OCI-LY3 (cell line): Measurements from ENCODE around the gene DAB1.

Experiments
- H2AFZ ChIP-seq: fragments of 200-600, 300-600 bp; shearing (Covaris generic); 2 replicates; pipeline ENCODE4 v1.6.0; 2014; ENCODE audit warnings: antibody characterized with exemption, low read depth, low read length
- H3K27ac ChIP-seq: fragments of 200-600, 300-600 bp; sonication (generic); 2 replicates; pipeline ENCODE4 v1.5.1; 2014; ENCODE audit warnings: mild to moderate bottlenecking, low read length, moderate library complexity, mixed read lengths
- H3K27me3 ChIP-seq: fragments of 200-600, 300-600 bp; sonication (generic); 2 replicates; pipeline ENCODE4 v1.6.1; 2014; ENCODE audit warnings: low read depth, low read length, mixed read lengths
- H3K36me3 ChIP-seq: fragments of 200-600, 300-600 bp; sonication (generic); replicated peaks from 2 replicates; pipeline ENCODE3; 2014; ENCODE audit warnings: low read depth, low read length, mixed read lengths
- H3K4me1 ChIP-seq: fragments of 300-600, 200-600 bp; sonication (generic); 2 replicates; pipeline ENCODE4 v1.6.1; 2014; ENCODE audit warnings: low read length, mixed read lengths
- H3K4me2 ChIP-seq: fragments of 200-600, 300-600 bp; sonication (generic); 2 replicates; pipeline ENCODE4 v1.6.1; 2014; ENCODE audit warnings: low read length, mixed read lengths
- H3K4me3 ChIP-seq: fragments of 300-600, 200-600 bp; sonication (generic); 2 replicates; pipeline ENCODE4 v1.5.1; 2014; ENCODE audit warnings: antibody characterized with exemption, mild to moderate bottlenecking, low read length, moderate library complexity
- H3K79me2 ChIP-seq: fragments of 300-600, 200-600 bp; shearing (Covaris generic); 2 replicates; pipeline ENCODE4 v1.6.1; 2014; ENCODE audit warnings: mild to moderate bottlenecking, low read length, mixed read lengths
- H3K9ac ChIP-seq: fragments of 300-600, 200-600 bp; shearing (Covaris generic); 2 replicates; pipeline ENCODE4 v1.6.0; 2014; ENCODE audit warnings: mild to moderate bottlenecking, low read length, moderate library complexity
- H3K9me3 ChIP-seq: fragments of 200-600, 300-600 bp; shearing (Covaris generic); 2 replicates; pipeline ENCODE4 v1.6.1; 2014; ENCODE audit warnings: low read length, mixed read lengths; ENCODE audit not compliant: insufficient read depth
- H4K20me1 ChIP-seq: fragments of 200-600, 300-600 bp; sonication (generic); 2 replicates; pipeline ENCODE4 v1.6.1; 2016; ENCODE audit warnings: low read length, mixed read lengths; ENCODE audit not compliant: insufficient read depth
- EZH2phosphoT487 ChIP-seq: fragments of 200-600 bp; shearing (Covaris generic); IDR thresholded peaks from 2 replicates; pipeline ENCODE4 v1.6.1; 2018; ENCODE audit warnings: antibody characterized with exemption, mixed run types, low read depth
- TF ChIP-seq, protein P1 (sequence below): fragments of 200-600, 300-600 bp; sonication (generic); IDR thresholded peaks from 2 replicates; pipeline ENCODE4 v1.5.1; 2014; ENCODE audit warnings: antibody characterized with exemption, low read length, low read depth

The DAB1 gene

DNA sequence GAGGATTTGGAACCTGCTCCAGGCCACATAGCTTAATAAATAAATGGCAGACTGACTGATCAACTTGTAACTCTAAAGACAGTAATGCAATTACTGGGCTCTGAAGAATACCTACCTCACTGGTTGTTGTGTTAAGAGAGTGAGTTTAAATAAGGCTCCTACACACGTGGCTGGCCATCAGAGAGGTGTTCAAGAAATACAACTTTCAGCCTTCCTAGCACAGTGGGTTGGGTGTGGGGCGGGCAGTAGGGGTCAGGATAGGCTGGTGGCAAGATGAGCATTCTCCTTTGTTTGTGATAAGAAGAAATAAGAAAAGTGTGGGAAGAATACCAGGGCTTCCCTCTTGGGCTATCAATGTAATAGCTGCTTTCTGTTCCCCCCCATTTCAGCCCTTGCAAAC lies 151.3 kb downstream of the DAB1 start:
- H3K4me1 ChIP-seq: no peaks in the 10 kb centered on the region
- no peak overlapping the region for H3K4me3 ChIP-seq
- H3K36me3 ChIP-seq: no peaks in the 10 kb centered on the region
- no peaks in the 10 kb centered on the region for H3K79me2 ChIP-seq
- no peak overlapping the region for H3K9ac ChIP-seq
- H3K27me3 ChIP-seq: no peaks in the 10 kb centered on the region
- no peak overlapping the region for H2AFZ ChIP-seq
- no peak overlapping the region for H3K27ac ChIP-seq
- H4K20me1 ChIP-seq: no peaks in the 10 kb centered on the region
- TF ChIP-seq, protein P1, sequence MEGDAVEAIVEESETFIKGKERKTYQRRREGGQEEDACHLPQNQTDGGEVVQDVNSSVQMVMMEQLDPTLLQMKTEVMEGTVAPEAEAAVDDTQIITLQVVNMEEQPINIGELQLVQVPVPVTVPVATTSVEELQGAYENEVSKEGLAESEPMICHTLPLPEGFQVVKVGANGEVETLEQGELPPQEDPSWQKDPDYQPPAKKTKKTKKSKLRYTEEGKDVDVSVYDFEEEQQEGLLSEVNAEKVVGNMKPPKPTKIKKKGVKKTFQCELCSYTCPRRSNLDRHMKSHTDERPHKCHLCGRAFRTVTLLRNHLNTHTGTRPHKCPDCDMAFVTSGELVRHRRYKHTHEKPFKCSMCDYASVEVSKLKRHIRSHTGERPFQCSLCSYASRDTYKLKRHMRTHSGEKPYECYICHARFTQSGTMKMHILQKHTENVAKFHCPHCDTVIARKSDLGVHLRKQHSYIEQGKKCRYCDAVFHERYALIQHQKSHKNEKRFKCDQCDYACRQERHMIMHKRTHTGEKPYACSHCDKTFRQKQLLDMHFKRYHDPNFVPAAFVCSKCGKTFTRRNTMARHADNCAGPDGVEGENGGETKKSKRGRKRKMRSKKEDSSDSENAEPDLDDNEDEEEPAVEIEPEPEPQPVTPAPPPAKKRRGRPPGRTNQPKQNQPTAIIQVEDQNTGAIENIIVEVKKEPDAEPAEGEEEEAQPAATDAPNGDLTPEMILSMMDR: no peak
- TF ChIP-seq EZH2phosphoT487: no peak
- H3K4me2 ChIP-seq: no peak overlapping the region
- no peaks in the 10 kb centered on the region for H3K9me3 ChIP-seq

GRCh38 chr1:57272150-57272549 lies 151.7 kb downstream of the DAB1 start:
- no peak for TF ChIP-seq EZH2phosphoT487
- TF ChIP-seq, protein P1: no peak
- Histone ChIP-seq H3K79me2 (no peaks in the 10 kb centered on the region), H2AFZ (no peak overlapping the region), H3K27me3 (no peaks in the 10 kb centered on the region), H3K9me3 (no peaks in the 10 kb centered on the region), H4K20me1 (no peaks in the 10 kb centered on the region), H3K36me3 (no peaks in the 10 kb centered on the region), H3K4me2 (no peak overlapping the region), H3K4me1 (no peaks in the 10 kb centered on the region), H3K4me3 (no peak overlapping the region), H3K9ac (no peak overlapping the region), H3K27ac (no peak overlapping the region)

DNA sequence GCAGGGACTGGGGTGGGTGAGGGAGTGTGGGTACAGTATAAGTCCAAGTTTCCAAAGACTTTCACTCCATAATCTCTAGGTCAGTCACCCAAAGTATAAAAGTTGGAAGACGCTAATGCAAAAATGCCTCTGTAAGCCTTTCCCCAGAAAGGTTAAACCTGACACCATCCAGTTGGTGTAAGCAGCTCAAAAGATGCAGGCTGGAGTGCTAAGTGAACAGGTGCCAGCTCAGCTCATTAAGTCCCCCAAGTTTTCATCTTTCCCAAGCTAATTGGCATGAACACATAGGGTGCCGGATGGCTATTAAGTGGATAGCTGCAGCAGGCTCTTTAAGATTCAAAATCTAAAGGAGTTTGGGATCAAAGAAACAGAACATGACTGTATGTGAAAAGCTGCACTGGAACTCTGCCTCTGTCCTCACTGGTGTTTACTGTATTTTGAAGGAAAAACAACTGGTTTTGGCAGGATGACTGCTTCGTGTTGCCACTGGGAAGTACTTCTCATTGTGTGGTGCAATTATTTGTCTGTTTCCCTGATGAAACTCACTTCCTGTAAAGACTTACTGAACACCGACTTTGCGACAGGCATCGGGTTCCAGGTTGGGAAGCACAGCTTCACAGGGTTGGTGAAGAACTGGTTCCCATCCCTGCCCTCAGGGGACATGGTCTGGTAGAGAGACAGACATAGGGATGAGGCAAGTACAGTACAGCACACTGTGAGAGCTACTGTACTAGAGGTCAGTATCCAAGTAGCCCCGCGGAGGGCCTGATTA lies 152.7 kb downstream of the DAB1 start:
- no peak overlapping the region for H3K4me2 ChIP-seq
- no peaks in the 10 kb centered on the region for H3K4me1 ChIP-seq

GRCh38 chr1:57269630-57270225 lies 154.1 kb downstream of the DAB1 start:
- H3K79me2 ChIP-seq: no peaks in the 10 kb centered on the region
- no peak overlapping the region for H3K9ac ChIP-seq
- H3K27ac ChIP-seq: no peak overlapping the region
- H3K27me3 ChIP-seq: no peaks in the 10 kb centered on the region
- no peaks in the 10 kb centered on the region for H4K20me1 ChIP-seq
- no peak overlapping the region for H3K4me3 ChIP-seq
- TF ChIP-seq EZH2phosphoT487: no peak
- TF ChIP-seq, protein P1: no peak
- H3K4me1 ChIP-seq: no peaks in the 10 kb centered on the region
- H3K36me3 ChIP-seq: no peaks in the 10 kb centered on the region
- no peak overlapping the region for H2AFZ ChIP-seq
- no peak overlapping the region for H3K4me2 ChIP-seq
- no peaks in the 10 kb centered on the region for H3K9me3 ChIP-seq

More for the DNA sequence above, 152.7 kb downstream of the DAB1 start:
- Histone ChIP-seq H3K27ac (no peak overlapping the region), H3K79me2 (no peaks in the 10 kb centered on the region), H3K9me3 (no peaks in the 10 kb centered on the region), H3K9ac (no peak overlapping the region), H3K36me3 (no peaks in the 10 kb centered on the region), H3K27me3 (no peaks in the 10 kb centered on the region), H2AFZ (no peak overlapping the region), H3K4me3 (no peak overlapping the region), H4K20me1 (no peaks in the 10 kb centered on the region)
- TF ChIP-seq EZH2phosphoT487: no peak
- TF ChIP-seq, protein P1: no peak
